GM12878 (cell line): Measurements from ENCODE around the gene MT1X. TPM values are rescaled to one million over a fixed set of nuclear protein-coding genes. Genes with fewer than 3 reads are reported as not detected.

Source experiments
- ATAC-seq: fragments of 200-7000 bp; cut with Tn5 transposase; 3 replicates; pipeline ENCODE4 v1.9.1; 2020; ENCODE audit warnings: mild to moderate bottlenecking, moderate library complexity
- BruUV-seq: library from RNA; stranded (reverse); fragments of 400-500 nt; replicated peaks from 2 replicates; lab custom pipeline; 2021; lab: Mats Ljungman, UMichigan
- CTCF ChIA-PET: fragments of 300-600 bp; sonication (Branson Sonifier 250); formaldehyde crosslinking; extraction: SDS; loops from one replicate; lab custom pipeline; 2021; ENCODE audit warnings: inconsistent platforms; lab: Yijun Ruan, JAX
- POLR2A ChIA-PET: fragments of 350-600 bp; formaldehyde crosslinking; extraction: SDS; loops from one replicate; lab custom pipeline; 2021; ENCODE audit warnings: inconsistent platforms; lab: Charles Lee
- RAD21 ChIA-PET: fragments of 300-600 bp; sonication (Branson Sonifier 250); formaldehyde crosslinking; loops from one replicate; lab custom pipeline; 2023; ENCODE audit warnings: antibody characterized with exemption; ENCODE audit not compliant: unreplicated experiment; lab: Charles Lee
- SMC1A ChIA-PET: fragments of 300-600 bp; sonication (Branson Sonifier 250); formaldehyde crosslinking; loops from one replicate; lab custom pipeline; 2023; ENCODE audit not compliant: unreplicated experiment, uncharacterized antibody; lab: Charles Lee
- DNase-seq: peaks from one replicate; pipeline ENCODE4 v3.0.0-alpha.2; 2011; ENCODE audit warnings: low read depth, low spot score
- FAIRE-seq: peaks from 3 replicates; lab custom pipeline; 2011; peaks lifted over from hg19 to GRCh38; lab: Jason Lieb, UNC
- H2AFZ ChIP-seq: 2 replicates; pipeline ENCODE4 v1.6.0; 2011; ENCODE audit warnings: low read depth, low read length, control low read depth; ENCODE audit not compliant: control insufficient read depth
- H3K27ac ChIP-seq: 2 replicates; pipeline ENCODE4 v1.5.1; 2011; ENCODE audit warnings: control low read depth; ENCODE audit not compliant: control insufficient read depth, insufficient read depth
- H3K27me3 ChIP-seq, 2 experiments: replicated peaks in 1 of 2; 2 replicates each; pipeline versions ENCODE4 v1.6.0 to v1.6.1; 2011; ENCODE audit warnings: low read length in 1 of 2; ENCODE audit not compliant: control insufficient read depth in 2 of 2, insufficient read depth in 2 of 2
- H3K36me3 ChIP-seq, 2 experiments: 2 replicates each; pipeline ENCODE4 v1.5.1; 2011; ENCODE audit warnings: low read length in 1 of 2; ENCODE audit not compliant: control insufficient read depth in 2 of 2, insufficient read depth in 2 of 2
- H3K4me1 ChIP-seq: 2 replicates; pipeline ENCODE4 v1.6.1; 2011; ENCODE audit warnings: mild to moderate bottlenecking, low read length, moderate library complexity, mixed read lengths; ENCODE audit not compliant: control insufficient read depth, insufficient read depth
- H3K4me2 ChIP-seq: 2 replicates; pipeline ENCODE4 v1.6.0; 2011; ENCODE audit warnings: control low read depth; ENCODE audit not compliant: control insufficient read depth, insufficient read depth
- H3K4me3 ChIP-seq: fragments of 200-600 bp; sonication (generic); 2 replicates; pipeline ENCODE4 v1.5.1; 2016
- H3K79me2 ChIP-seq: 2 replicates; pipeline ENCODE4 v1.6.0; 2011; ENCODE audit warnings: low read length; ENCODE audit not compliant: control insufficient read depth, insufficient read depth
- H3K9ac ChIP-seq: 2 replicates; pipeline ENCODE4 v1.8.0; 2011; ENCODE audit warnings: low read length, control low read depth, mixed read lengths; ENCODE audit not compliant: control insufficient read depth, insufficient read depth
- H3K9me3 ChIP-seq: replicated peaks from 3 replicates; pipeline ENCODE4 v1.5.1; 2011; ENCODE audit warnings: mild to moderate bottlenecking, low read length; ENCODE audit not compliant: control insufficient read depth, insufficient read depth
- H4K20me1 ChIP-seq: 2 replicates; pipeline ENCODE4 v1.6.0; 2011; ENCODE audit not compliant: control insufficient read depth, insufficient read depth
- BRCA1 ChIP-seq: IDR thresholded peaks from 2 replicates; pipeline ENCODE4 v1.6.1; 2011; ENCODE audit warnings: low read depth, low read length, improper control_type of control experiment
- CBX3 ChIP-seq: fragments of 200-600 bp; sonication (generic); IDR thresholded peaks from 2 replicates; pipeline ENCODE4 v1.6.1; 2016; ENCODE audit warnings: low read depth, borderline replicate concordance
- CREM ChIP-seq: IDR thresholded peaks from 2 replicates; pipeline ENCODE4 v1.6.1; 2014; ENCODE audit warnings: antibody characterized with exemption, low read depth
- DPF2 ChIP-seq: fragments of 450-650 bp; IDR thresholded peaks from 2 replicates; pipeline ENCODE4 v1.6.1; 2017; ENCODE audit warnings: mild to moderate bottlenecking
- RAD21 ChIP-seq: IDR thresholded peaks from 2 replicates; pipeline ENCODE4 v1.6.1; 2011; ENCODE audit warnings: mild to moderate bottlenecking, low read depth, low read length, moderate library complexity; ENCODE audit not compliant: insufficient read depth
- SMAD1 ChIP-seq: fragments of 450-650 bp; IDR thresholded peaks from 2 replicates; pipeline ENCODE4 v1.6.1; 2018; ENCODE audit warnings: mild to moderate bottlenecking, low read depth; ENCODE audit not compliant: partially characterized antibody
- ZSCAN29 ChIP-seq: fragments of 450-650 bp; IDR thresholded peaks from 2 replicates; pipeline ENCODE4 v1.6.1; 2017; ENCODE audit warnings: mild to moderate bottlenecking, moderate library complexity
- WGBS: methylation state at CpG from one replicate; pipeline ENCODE4 v1.1.6; 2016; ENCODE audit warnings: low lambda C conversion rate; ENCODE audit not compliant: insufficient replicate concordance, insufficient coverage; ENCODE audit errors: missing lambda C conversion rate; 5-methylcytosine and 5-hydroxymethylcytosine counted together
- in situ Hi-C: fragments of 300-500 bp; cut with MboI; formaldehyde crosslinking; loops from 9 replicates; pipeline ENCODE4 v1.14.3; 2018; ENCODE audit warnings: mixed read lengths
- intact Hi-C: fragments of 100-400 bp; cut with micrococcal nuclease; formaldehyde crosslinking; loops from one replicate; pipeline ENCODE4 v1.14.2; 2022; ENCODE audit not compliant: unreplicated experiment
- polyA plus RNA-seq, 11 experiments: library from polyadenylated mRNA; depleted of rRNA in 4 of 11; unstranded in 6 of 11; stranded (reverse) in 5 of 11; fragments of >200 nt; fragmentation: Nextera tagmentation in 4 of 11; fragmentation: Illumina TruSeq in 1 of 11; extraction: Ambion mirVana in 4 of 11; extraction: Trizol in 1 of 11; gene quantifications; 1 replicate in 1 of 11; 2 replicates in 10 of 11; pipeline versions ENCODE4 v1.2.1 to v1.2.3, GENCODE V29; 2011 to 2016; ENCODE audit warnings: inconsistent platforms in 2 of 11, missing spikeins in 2 of 11, low read depth in 1 of 11
- total RNA-seq, 4 experiments: library from RNA; depleted of rRNA in 3 of 4; stranded (reverse); fragments of >200 nt in 3 of 4; fragmentation: Illumina TruSeq in 1 of 4; extraction: Trizol in 1 of 4; gene quantifications; 2 replicates each; pipeline versions ENCODE4 v1.2.1 to v1.2.3, GENCODE V29; 2013 to 2021

Gene MT1X
- total and polyA plus RNA-seq, 10 of the 15 experiments (the other 5 are each of a cell fraction or from before 2014, with no cell fraction given) = 5.8 to 65.6 (median 15.4) TPM

DNA sequence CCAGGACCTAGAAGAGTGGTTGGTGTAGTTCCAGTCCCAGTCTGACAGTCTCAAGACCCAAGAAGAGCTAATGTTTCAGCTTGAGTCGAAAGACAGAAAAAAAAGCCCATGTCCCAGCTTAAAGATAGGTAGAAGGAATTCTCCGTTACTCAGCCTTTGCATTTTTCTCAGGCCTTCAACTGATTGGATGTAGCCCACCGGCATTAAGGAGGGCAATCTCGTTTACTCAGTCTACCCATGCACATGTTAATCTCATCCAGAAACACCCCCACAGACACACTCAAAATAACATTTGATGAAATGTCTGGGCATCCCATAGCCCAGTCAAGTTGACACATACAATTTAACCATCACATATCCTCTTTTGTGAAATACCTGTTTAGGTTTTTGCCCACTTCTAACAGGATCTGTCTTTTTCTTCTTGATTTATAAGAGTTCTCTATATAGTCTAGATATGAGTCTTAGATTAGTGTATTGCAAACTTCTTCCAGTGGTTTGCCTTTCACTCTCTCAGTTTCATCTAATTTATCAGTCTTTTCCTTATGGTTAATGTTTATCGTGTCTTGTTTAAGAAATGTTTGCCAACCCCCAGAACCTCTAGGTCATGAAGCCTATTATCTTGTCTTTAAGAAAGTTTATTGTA, 40.1 kb downstream of the MT1X start (continued):
- TF ChIP-seq BRCA1 (no peak), ZSCAN29 (no peak), CREM (no peak)

- in situ Hi-C loops (no loop called here), intact Hi-C loops (no loop called here)
- H2AFZ ChIP-seq = no peak overlapping the region
- ChIA-PET RAD21 (no interaction called here), POLR2A (no interaction called here)
- WGBS = 67% methylated on average over 3 of the region's 3 CpGs
- no peaks in the 10 kb centered on the region for H3K79me2 ChIP-seq
- FAIRE-seq = no peak
- H4K20me1 ChIP-seq = no peaks in the 10 kb centered on the region
- no peak overlapping the region for H3K4me3 ChIP-seq
- H3K27ac ChIP-seq = no peak overlapping the region
- no peaks in the 10 kb centered on the region for H3K9me3 ChIP-seq
- DNase-seq = no peak
- H3K4me1 ChIP-seq = no peaks in the 10 kb centered on the region
- no TSS peak for BruUV-seq
- no peak for ATAC-seq
- no peak overlapping the region for H3K4me2 ChIP-seq
- H3K36me3 ChIP-seq = no peaks in the 10 kb centered on the region
- TF ChIP-seq RAD21 = no peak
- TF ChIP-seq DPF2 = no peak
- TF ChIP-seq SMAD1 = no peak
- TF ChIP-seq CBX3 = no peak
- TF ChIP-seq, all 136 proteins: peak for 0
- SMC1A ChIA-PET = interaction anchor here (0.6 to 2.5 kb wide), 2 partner anchors 8 to 201 kb away, joined by 3 to 6 read pairs; no protein-coding TSS in a partner anchor
- CTCF ChIA-PET = interaction anchor here (1.6 kb wide), 1 partner anchor 147 kb away, joined by 3 read pairs; no protein-coding TSS in a partner anchor
- Histone ChIP-seq H3K9ac (no peak overlapping the region), H3K27me3 (no peaks in the 10 kb centered on the region)
These were observed 41.9 kb downstream of the MT1X start for GRCh38 chr16:56724191-56724590.
